GM12878 (cell line): ENCODE data around the gene CATSPERZ. TPM values are rescaled to one million over a fixed set of nuclear protein-coding genes. Genes with fewer than 3 reads are reported as not detected.

Experiments
- ATAC-seq: fragments of 200-7000 bp; cut with Tn5 transposase; 3 replicates; pipeline ENCODE4 v1.9.1; 2020; ENCODE audit warnings: mild to moderate bottlenecking, moderate library complexity
- BruUV-seq: library from RNA; stranded (reverse); fragments of 400-500 nt; replicated peaks from 2 replicates; lab custom pipeline; 2021; lab: Mats Ljungman, UMichigan
- CTCF ChIA-PET: fragments of 300-600 bp; sonication (Branson Sonifier 250); formaldehyde crosslinking; extraction: SDS; loops from one replicate; lab custom pipeline; 2021; ENCODE audit warnings: inconsistent platforms; lab: Yijun Ruan, JAX
- POLR2A ChIA-PET: fragments of 350-600 bp; formaldehyde crosslinking; extraction: SDS; loops from one replicate; lab custom pipeline; 2021; ENCODE audit warnings: inconsistent platforms; lab: Charles Lee
- RAD21 ChIA-PET: fragments of 300-600 bp; sonication (Branson Sonifier 250); formaldehyde crosslinking; loops from one replicate; lab custom pipeline; 2023; ENCODE audit warnings: antibody characterized with exemption; ENCODE audit not compliant: unreplicated experiment; lab: Charles Lee
- SMC1A ChIA-PET: fragments of 300-600 bp; sonication (Branson Sonifier 250); formaldehyde crosslinking; loops from one replicate; lab custom pipeline; 2023; ENCODE audit not compliant: unreplicated experiment, uncharacterized antibody; lab: Charles Lee
- DNase-seq: peaks from one replicate; pipeline ENCODE4 v3.0.0-alpha.2; 2011; ENCODE audit warnings: low read depth, low spot score
- FAIRE-seq: peaks from 3 replicates; lab custom pipeline; 2011; peaks lifted over from hg19 to GRCh38; lab: Jason Lieb, UNC
- H2AFZ ChIP-seq: 2 replicates; pipeline ENCODE4 v1.6.0; 2011; ENCODE audit warnings: low read depth, low read length, control low read depth; ENCODE audit not compliant: control insufficient read depth
- H3K27ac ChIP-seq: 2 replicates; pipeline ENCODE4 v1.5.1; 2011; ENCODE audit warnings: control low read depth; ENCODE audit not compliant: control insufficient read depth, insufficient read depth
- H3K27me3 ChIP-seq, 2 experiments: replicated peaks in 1 of 2; 2 replicates each; pipeline versions ENCODE4 v1.6.0 to v1.6.1; 2011; ENCODE audit warnings: low read length in 1 of 2; ENCODE audit not compliant: control insufficient read depth in 2 of 2, insufficient read depth in 2 of 2
- H3K36me3 ChIP-seq, 2 experiments: 2 replicates each; pipeline ENCODE4 v1.5.1; 2011; ENCODE audit warnings: low read length in 1 of 2; ENCODE audit not compliant: control insufficient read depth in 2 of 2, insufficient read depth in 2 of 2
- H3K4me1 ChIP-seq: 2 replicates; pipeline ENCODE4 v1.6.1; 2011; ENCODE audit warnings: mild to moderate bottlenecking, low read length, moderate library complexity, mixed read lengths; ENCODE audit not compliant: control insufficient read depth, insufficient read depth
- H3K4me2 ChIP-seq: 2 replicates; pipeline ENCODE4 v1.6.0; 2011; ENCODE audit warnings: control low read depth; ENCODE audit not compliant: control insufficient read depth, insufficient read depth
- H3K4me3 ChIP-seq: fragments of 200-600 bp; sonication (generic); 2 replicates; pipeline ENCODE4 v1.5.1; 2016
- H3K79me2 ChIP-seq: 2 replicates; pipeline ENCODE4 v1.6.0; 2011; ENCODE audit warnings: low read length; ENCODE audit not compliant: control insufficient read depth, insufficient read depth
- H3K9ac ChIP-seq: 2 replicates; pipeline ENCODE4 v1.8.0; 2011; ENCODE audit warnings: low read length, control low read depth, mixed read lengths; ENCODE audit not compliant: control insufficient read depth, insufficient read depth
- H3K9me3 ChIP-seq: replicated peaks from 3 replicates; pipeline ENCODE4 v1.5.1; 2011; ENCODE audit warnings: mild to moderate bottlenecking, low read length; ENCODE audit not compliant: control insufficient read depth, insufficient read depth
- H4K20me1 ChIP-seq: 2 replicates; pipeline ENCODE4 v1.6.0; 2011; ENCODE audit not compliant: control insufficient read depth, insufficient read depth
- ATF2 ChIP-seq: IDR thresholded peaks from 2 replicates; pipeline ENCODE4 v1.6.1; 2012; ENCODE audit warnings: low read length, inconsistent platforms
- BCLAF1 ChIP-seq: fragments of 450-650 bp; IDR thresholded peaks from 2 replicates; pipeline ENCODE4 v1.6.1; 2017; ENCODE audit warnings: antibody characterized with exemption, mild to moderate bottlenecking, moderate library complexity
- CBX3 ChIP-seq: fragments of 200-600 bp; sonication (generic); IDR thresholded peaks from 2 replicates; pipeline ENCODE4 v1.6.1; 2016; ENCODE audit warnings: low read depth, borderline replicate concordance
- CTCF ChIP-seq, 3 experiments: IDR thresholded peaks in 2 of 3; conservative IDR thresholded peaks in 1 of 3; 2 replicates each; pipeline ENCODE4 v1.5.1; 2011; ENCODE audit warnings: low read depth in 3 of 3, low read length in 3 of 3, mild to moderate bottlenecking in 3 of 3, control low read depth in 2 of 3, moderate library complexity in 2 of 3, inconsistent platforms in 1 of 3, mixed read lengths in 1 of 3; ENCODE audit not compliant: control insufficient read depth in 2 of 3, insufficient read depth in 1 of 3; ENCODE audit errors: extremely low read depth in 1 of 3
- NR2C1 ChIP-seq: fragments of 450-650 bp; IDR thresholded peaks from 2 replicates; pipeline ENCODE4 v1.6.1; 2017; ENCODE audit warnings: antibody characterized with exemption, mild to moderate bottlenecking, moderate library complexity
- PAX5 ChIP-seq: IDR thresholded peaks from 2 replicates; pipeline ENCODE4 v1.6.1; 2011; ENCODE audit warnings: low read depth, low read length, borderline replicate concordance
- POLR2AphosphoS5 ChIP-seq: IDR thresholded peaks from 2 replicates; pipeline ENCODE4 v1.6.1; 2011; ENCODE audit warnings: mild to moderate bottlenecking, low read length, inconsistent platforms
- SREBF2 ChIP-seq: IDR thresholded peaks from 2 replicates; pipeline ENCODE4 v1.6.1; 2012; ENCODE audit warnings: mild to moderate bottlenecking, low read length
- WGBS: methylation state at CpG from one replicate; pipeline ENCODE4 v1.1.6; 2016; ENCODE audit warnings: low lambda C conversion rate; ENCODE audit not compliant: insufficient replicate concordance, insufficient coverage; ENCODE audit errors: missing lambda C conversion rate; 5-methylcytosine and 5-hydroxymethylcytosine counted together
- in situ Hi-C: fragments of 300-500 bp; cut with MboI; formaldehyde crosslinking; loops from 9 replicates; pipeline ENCODE4 v1.14.3; 2018; ENCODE audit warnings: mixed read lengths
- intact Hi-C: fragments of 100-400 bp; cut with micrococcal nuclease; formaldehyde crosslinking; loops from one replicate; pipeline ENCODE4 v1.14.2; 2022; ENCODE audit not compliant: unreplicated experiment
- polyA plus RNA-seq, 11 experiments: library from polyadenylated mRNA; depleted of rRNA in 4 of 11; unstranded in 6 of 11; stranded (reverse) in 5 of 11; fragments of >200 nt; fragmentation: Nextera tagmentation in 4 of 11; fragmentation: Illumina TruSeq in 1 of 11; extraction: Ambion mirVana in 4 of 11; extraction: Trizol in 1 of 11; gene quantifications; 1 replicate in 1 of 11; 2 replicates in 10 of 11; pipeline versions ENCODE4 v1.2.1 to v1.2.3, GENCODE V29; 2011 to 2016; ENCODE audit warnings: inconsistent platforms in 2 of 11, missing spikeins in 2 of 11, low read depth in 1 of 11
- total RNA-seq, 4 experiments: library from RNA; depleted of rRNA in 3 of 4; stranded (reverse); fragments of >200 nt in 3 of 4; fragmentation: Illumina TruSeq in 1 of 4; extraction: Trizol in 1 of 4; gene quantifications; 2 replicates each; pipeline versions ENCODE4 v1.2.1 to v1.2.3, GENCODE V29; 2013 to 2021

Gene CATSPERZ
- total and polyA plus RNA-seq, 10 of the 15 experiments (the other 5 are each of a cell fraction or from before 2014, with no cell fraction given) = 0.12 to 0.31 TPM; not detected in 8

GRCh38 chr11:64313491-64314145 is 13.5 kb downstream of the CATSPERZ start:
- Histone ChIP-seq H3K9ac (no peak overlapping the region), H3K4me3 (no peak overlapping the region), H3K27me3 (no peaks in the 10 kb centered on the region), H3K4me2 (no peak overlapping the region), H4K20me1 (no peaks in the 10 kb centered on the region), H2AFZ (no peak overlapping the region), H3K36me3 (peaks cover 0 to 8% of the 10 kb centered on the region in 2 experiments; a peak in 3 of 4 replicates), H3K4me1 (peaks cover 5% of the 10 kb centered on the region), H3K9me3 (no peaks in the 10 kb centered on the region), H3K27ac (no peak overlapping the region), H3K79me2 (peaks cover 19% of the 10 kb centered on the region)
- DNase-seq (no peak), FAIRE-seq (no peak), ATAC-seq (no peak)
- ChIA-PET SMC1A (no interaction called here), RAD21 (no interaction called here), CTCF (interaction anchor here (1.8 kb wide), 1 partner anchor 18 kb away, joined by 5 read pairs; no protein-coding TSS in a partner anchor), POLR2A (interaction anchor here (1.1 kb wide), 1 partner anchor 46 kb away, joined by 3 read pairs; no protein-coding TSS in a partner anchor)
- 85% methylated on average over 15 of the region's 18 CpGs for WGBS
- BruUV-seq = no TSS peak
- no peak for TF ChIP-seq BCLAF1
- TF ChIP-seq CTCF (IDR thresholded peaks at IDR 0.05 in 2 of 3, conservative IDR thresholded peaks at IDR 0.05 in 1 of 3; ENCODE audit: control insufficient read depth in 2 of 3, extremely low read depth in 1 of 3, insufficient read depth in 1 of 3, low read depth in 3 of 3, low read length in 3 of 3) = no peak
- no peak for TF ChIP-seq POLR2AphosphoS5
- TF ChIP-seq ATF2 = no peak
- TF ChIP-seq PAX5 = no peak
- no peak for TF ChIP-seq NR2C1
- TF ChIP-seq CBX3 = no peak
- no peak for TF ChIP-seq SREBF2
- intact Hi-C loops = no loop called here
- in situ Hi-C loops = no loop called here
